ENCODE measurements around the gene NID1.

DNA sequence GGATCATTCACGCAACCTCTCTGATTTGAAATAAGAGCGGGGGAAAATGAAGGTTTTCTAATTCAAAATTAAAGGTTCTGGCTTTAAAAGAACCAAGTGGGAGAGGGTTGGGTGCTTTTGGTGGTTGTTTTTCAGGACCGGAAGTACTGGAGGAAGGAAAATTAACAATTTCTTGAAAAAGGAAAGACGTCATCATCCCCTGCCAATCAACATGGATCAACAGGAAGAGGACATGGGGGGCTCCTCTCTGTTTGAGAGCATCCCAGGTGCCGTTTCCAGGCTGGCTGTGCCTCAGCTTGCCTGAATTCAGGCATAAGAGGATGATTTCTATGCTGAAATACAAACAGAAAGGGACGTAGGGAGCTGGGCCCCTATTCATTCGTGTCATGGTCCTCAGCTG, 21.6 kb upstream of the NID1 start:
- TF ChIP-seq CTCF (IDR thresholded peaks at IDR 0.05), result no peak
- TF ChIP-seq POLR2A (IDR thresholded peaks at IDR 0.05), result no peak
- no peak for TF ChIP-seq EP300 (IDR thresholded peaks at IDR 0.05)
- no peak for TF ChIP-seq POLR2AphosphoS5 (IDR thresholded peaks at IDR 0.05)

Measured in gastroesophageal sphincter (tissue), 3 donors.